ENCODE measurements around the gene ADORA1.

The ADORA1 gene

DNA sequence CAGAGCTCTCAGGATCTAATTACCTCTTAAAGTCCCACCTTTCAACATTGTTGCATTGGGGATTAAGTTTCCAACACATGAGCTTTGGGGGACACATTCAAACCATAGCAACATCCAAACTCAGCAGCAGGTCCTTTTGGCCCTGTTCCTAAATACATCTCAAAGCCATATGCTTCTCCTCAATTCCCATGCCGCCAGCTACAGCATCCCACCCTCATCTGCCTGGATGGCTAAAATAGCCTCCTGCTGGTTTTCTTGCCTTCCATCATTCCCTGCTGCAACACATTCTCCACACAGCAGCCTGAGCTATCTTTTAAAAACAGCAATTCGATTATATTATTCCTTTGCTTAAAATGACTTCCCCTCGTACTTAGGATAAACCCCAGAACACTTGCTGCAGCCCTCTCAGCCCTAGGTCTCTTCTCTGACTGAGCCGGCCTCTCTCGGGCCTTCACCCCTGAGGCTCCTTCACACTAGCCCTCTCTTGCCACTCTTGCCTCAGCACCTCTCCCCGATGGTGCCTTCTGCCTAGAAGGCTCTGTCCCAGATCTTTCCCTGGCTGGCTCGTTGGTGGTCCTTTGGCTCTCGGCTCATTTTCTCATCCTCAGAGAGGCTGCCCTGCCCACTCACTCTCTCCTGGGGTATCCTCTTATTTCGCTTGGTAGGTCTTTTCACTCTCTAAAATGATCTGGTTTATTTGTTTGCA lies 31.6 kb downstream of the ADORA1 start:
- no peaks in the 10 kb centered on the region for H3K36me3 ChIP-seq (ENCODE audit: control insufficient read depth in 2 of 2, insufficient read depth in 1 of 2, low read length in 2 of 2)
- H3K27ac ChIP-seq (ENCODE audit: extremely low read depth, low read depth, low read length): no peak overlapping the region
- H3K9me3 ChIP-seq (ENCODE audit: control insufficient read depth, insufficient read depth, low read depth, low read length): no peaks in the 10 kb centered on the region
- ChIA-PET CTCF (interaction anchor here (1.2 to 3.4 kb wide), 2 partner anchors 13 to 56 kb away, joined by 3 to 18 read pairs; no protein-coding TSS in a partner anchor), POLR2A (no interaction called here)
- peaks cover 6% of the 10 kb centered on the region; the same call in 1 of the 2 replicates for H3K4me1 ChIP-seq (ENCODE audit: control insufficient read depth, insufficient read depth, low read length)
- TF ChIP-seq KLF9 (tag by site-specific recombination; IDR thresholded peaks at IDR 0.05; ENCODE audit: low read depth) (no peak), ZNF660 (tag by site-specific recombination; IDR thresholded peaks at IDR 0.05) (no peak), ZNF184 (tag by site-specific recombination; IDR thresholded peaks at IDR 0.05) (no peak), ZNF211 (tag by site-specific recombination; IDR thresholded peaks at IDR 0.05; ENCODE audit: low read depth) (no peak), ZNF658 (tag by site-specific recombination; IDR thresholded peaks at IDR 0.05) (no peak), ZNF292 (tag by site-specific recombination; IDR thresholded peaks at IDR 0.05; ENCODE audit: borderline replicate concordance, low read depth) (no peak), ZFP3 (tag by site-specific recombination; IDR thresholded peaks at IDR 0.05; ENCODE audit: low read depth) (no peak), ZSCAN30 (tag by site-specific recombination; IDR thresholded peaks at IDR 0.05) (no peak), YY1 (tag by site-specific recombination; IDR thresholded peaks at IDR 0.05) (no peak), ZNF169 (tag by site-specific recombination; IDR thresholded peaks at IDR 0.05) (no peak), ZNF629 (tag by site-specific recombination; IDR thresholded peaks at IDR 0.05) (no peak)
- TF ChIP-seq, protein P1, sequence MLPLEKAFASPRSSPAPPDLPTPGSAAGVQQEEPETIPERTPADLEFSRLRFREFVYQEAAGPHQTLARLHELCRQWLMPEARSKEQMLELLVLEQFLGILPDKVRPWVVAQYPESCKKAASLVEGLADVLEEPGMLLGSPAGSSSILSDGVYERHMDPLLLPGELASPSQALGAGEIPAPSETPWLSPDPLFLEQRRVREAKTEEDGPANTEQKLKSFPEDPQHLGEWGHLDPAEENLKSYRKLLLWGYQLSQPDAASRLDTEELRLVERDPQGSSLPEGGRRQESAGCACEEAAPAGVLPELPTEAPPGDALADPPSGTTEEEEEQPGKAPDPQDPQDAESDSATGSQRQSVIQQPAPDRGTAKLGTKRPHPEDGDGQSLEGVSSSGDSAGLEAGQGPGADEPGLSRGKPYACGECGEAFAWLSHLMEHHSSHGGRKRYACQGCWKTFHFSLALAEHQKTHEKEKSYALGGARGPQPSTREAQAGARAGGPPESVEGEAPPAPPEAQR (tag by site-specific recombination; IDR thresholded peaks at IDR 0.05): no peak
- TF ChIP-seq, protein P2, sequence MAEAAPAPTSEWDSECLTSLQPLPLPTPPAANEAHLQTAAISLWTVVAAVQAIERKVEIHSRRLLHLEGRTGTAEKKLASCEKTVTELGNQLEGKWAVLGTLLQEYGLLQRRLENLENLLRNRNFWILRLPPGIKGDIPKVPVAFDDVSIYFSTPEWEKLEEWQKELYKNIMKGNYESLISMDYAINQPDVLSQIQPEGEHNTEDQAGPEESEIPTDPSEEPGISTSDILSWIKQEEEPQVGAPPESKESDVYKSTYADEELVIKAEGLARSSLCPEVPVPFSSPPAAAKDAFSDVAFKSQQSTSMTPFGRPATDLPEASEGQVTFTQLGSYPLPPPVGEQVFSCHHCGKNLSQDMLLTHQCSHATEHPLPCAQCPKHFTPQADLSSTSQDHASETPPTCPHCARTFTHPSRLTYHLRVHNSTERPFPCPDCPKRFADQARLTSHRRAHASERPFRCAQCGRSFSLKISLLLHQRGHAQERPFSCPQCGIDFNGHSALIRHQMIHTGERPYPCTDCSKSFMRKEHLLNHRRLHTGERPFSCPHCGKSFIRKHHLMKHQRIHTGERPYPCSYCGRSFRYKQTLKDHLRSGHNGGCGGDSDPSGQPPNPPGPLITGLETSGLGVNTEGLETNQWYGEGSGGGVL (tag by site-specific recombination; IDR thresholded peaks at IDR 0.05): no peak
- TF ChIP-seq, protein P3, sequence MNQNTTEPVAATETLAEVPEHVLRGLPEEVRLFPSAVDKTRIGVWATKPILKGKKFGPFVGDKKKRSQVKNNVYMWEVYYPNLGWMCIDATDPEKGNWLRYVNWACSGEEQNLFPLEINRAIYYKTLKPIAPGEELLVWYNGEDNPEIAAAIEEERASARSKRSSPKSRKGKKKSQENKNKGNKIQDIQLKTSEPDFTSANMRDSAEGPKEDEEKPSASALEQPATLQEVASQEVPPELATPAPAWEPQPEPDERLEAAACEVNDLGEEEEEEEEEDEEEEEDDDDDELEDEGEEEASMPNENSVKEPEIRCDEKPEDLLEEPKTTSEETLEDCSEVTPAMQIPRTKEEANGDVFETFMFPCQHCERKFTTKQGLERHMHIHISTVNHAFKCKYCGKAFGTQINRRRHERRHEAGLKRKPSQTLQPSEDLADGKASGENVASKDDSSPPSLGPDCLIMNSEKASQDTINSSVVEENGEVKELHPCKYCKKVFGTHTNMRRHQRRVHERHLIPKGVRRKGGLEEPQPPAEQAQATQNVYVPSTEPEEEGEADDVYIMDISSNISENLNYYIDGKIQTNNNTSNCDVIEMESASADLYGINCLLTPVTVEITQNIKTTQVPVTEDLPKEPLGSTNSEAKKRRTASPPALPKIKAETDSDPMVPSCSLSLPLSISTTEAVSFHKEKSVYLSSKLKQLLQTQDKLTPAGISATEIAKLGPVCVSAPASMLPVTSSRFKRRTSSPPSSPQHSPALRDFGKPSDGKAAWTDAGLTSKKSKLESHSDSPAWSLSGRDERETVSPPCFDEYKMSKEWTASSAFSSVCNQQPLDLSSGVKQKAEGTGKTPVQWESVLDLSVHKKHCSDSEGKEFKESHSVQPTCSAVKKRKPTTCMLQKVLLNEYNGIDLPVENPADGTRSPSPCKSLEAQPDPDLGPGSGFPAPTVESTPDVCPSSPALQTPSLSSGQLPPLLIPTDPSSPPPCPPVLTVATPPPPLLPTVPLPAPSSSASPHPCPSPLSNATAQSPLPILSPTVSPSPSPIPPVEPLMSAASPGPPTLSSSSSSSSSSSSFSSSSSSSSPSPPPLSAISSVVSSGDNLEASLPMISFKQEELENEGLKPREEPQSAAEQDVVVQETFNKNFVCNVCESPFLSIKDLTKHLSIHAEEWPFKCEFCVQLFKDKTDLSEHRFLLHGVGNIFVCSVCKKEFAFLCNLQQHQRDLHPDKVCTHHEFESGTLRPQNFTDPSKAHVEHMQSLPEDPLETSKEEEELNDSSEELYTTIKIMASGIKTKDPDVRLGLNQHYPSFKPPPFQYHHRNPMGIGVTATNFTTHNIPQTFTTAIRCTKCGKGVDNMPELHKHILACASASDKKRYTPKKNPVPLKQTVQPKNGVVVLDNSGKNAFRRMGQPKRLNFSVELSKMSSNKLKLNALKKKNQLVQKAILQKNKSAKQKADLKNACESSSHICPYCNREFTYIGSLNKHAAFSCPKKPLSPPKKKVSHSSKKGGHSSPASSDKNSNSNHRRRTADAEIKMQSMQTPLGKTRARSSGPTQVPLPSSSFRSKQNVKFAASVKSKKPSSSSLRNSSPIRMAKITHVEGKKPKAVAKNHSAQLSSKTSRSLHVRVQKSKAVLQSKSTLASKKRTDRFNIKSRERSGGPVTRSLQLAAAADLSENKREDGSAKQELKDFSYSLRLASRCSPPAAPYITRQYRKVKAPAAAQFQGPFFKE (tag by site-specific recombination; IDR thresholded peaks at IDR 0.05; ENCODE audit: borderline replicate concordance): no peak
- TF ChIP-seq, protein P4, sequence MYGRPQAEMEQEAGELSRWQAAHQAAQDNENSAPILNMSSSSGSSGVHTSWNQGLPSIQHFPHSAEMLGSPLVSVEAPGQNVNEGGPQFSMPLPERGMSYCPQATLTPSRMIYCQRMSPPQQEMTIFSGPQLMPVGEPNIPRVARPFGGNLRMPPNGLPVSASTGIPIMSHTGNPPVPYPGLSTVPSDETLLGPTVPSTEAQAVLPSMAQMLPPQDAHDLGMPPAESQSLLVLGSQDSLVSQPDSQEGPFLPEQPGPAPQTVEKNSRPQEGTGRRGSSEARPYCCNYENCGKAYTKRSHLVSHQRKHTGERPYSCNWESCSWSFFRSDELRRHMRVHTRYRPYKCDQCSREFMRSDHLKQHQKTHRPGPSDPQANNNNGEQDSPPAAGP (tag by site-specific recombination; IDR thresholded peaks at IDR 0.05): no peak
- TF ChIP-seq, protein P5, sequence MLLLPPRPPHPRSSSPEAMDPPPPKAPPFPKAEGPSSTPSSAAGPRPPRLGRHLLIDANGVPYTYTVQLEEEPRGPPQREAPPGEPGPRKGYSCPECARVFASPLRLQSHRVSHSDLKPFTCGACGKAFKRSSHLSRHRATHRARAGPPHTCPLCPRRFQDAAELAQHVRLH (tag by site-specific recombination; IDR thresholded peaks at IDR 0.05): no peak
- H3K4me3 ChIP-seq (ENCODE audit: low read depth, low read length): no peak overlapping the region

Measured in HEK293 (cell line).